DMS79 treated with DMSO at 0.1 percent for 48 hours (cell line): ENCODE data around the gene IL17C.

Experiments used
- DNase-seq: peaks from one replicate; lab custom pipeline; 2025; lab: John Stamatoyannopoulos, UW

Gene IL17C

GRCh38 chr16:88685156-88686061 is 47.0 kb downstream of the IL17C start:
- no peak for DNase-seq

- no peak for DNase-seq
These were observed 47.7 kb downstream of the IL17C start for GRCh38 chr16:88686062-88686438.

DNA sequence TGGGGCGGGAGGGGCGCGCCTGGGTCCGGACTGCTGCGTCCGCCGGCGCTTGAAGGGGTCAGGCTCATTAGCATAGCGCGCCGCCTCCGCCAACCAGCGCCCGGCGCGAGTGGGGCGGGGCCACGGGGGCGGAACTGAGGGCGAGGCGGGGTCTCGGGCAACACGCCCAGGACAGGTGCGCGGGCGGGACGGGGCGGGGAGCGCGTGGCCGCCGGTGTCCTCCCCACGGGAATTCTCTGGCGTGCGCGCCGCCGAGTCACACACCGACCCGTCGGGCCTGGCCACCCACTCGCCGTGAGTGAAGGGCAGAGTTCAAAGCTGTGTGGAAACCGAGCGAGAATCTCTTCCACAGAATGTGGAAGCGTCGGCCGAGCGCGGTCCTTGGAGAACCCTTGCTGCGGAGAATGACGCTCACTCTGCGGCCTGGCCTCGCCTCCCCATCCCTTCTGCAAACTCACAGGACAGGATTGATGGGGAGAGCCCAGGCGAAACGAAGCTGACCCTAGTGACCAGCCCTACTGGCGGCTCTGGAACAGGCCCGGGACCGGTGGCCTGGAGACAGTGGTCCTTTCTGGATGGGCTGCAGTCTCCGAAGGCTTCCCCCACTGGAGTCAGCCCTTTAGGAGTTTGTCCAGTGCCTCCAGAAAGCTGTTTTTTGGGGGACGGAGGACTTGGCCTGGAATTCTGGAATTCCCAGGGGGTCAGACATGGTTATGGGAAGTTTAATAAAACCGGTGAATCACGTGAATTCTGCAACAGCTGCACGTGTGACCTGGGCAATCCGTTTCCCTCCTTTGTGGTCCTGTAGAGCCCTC is 48.3 kb downstream of the IL17C start, which contains the start of gene SNAI3:
SNAI3 (minus strand) TSS at position 69 of the 815 bp plus-strand sequence. CDS start 101 bp downstream, outside the sequence.
- DNase-seq = peak; percentile 31

GRCh38 chr16:88687254-88687576 is 48.8 kb downstream of the IL17C start:
- DNase-seq = no peak

DNA sequence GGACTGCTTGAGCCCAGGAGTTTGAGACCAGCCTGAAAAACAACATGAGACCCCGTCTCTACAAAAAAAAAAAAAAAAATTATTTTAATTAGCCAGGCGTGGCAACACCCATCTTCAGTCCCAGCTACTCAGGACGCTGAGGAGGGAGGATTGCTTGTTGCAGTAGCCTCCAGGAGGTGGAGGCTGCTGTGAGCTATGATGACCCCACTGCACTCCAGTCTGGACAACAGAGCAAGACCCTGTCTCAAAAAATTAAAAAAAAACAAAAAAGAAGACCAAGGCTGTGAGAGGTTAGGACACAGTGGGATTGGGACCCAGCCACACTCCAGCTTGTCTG is 49.3 kb downstream of the IL17C start:
- no peak for DNase-seq

GRCh38 chr16:88688013-88688778 is 49.8 kb downstream of the IL17C start:
- peak; percentile 32 for DNase-seq
